Transverse colon (tissue), 4 donors: Measurements from ENCODE around the gene PLAU. TPM values are rescaled to one million over a fixed set of nuclear protein-coding genes. Genes with fewer than 3 reads are reported as not detected.
A peak's percentile ranks its signal among the peaks of the same experiment; 100 is the strongest.
"Not testable (repeated sequence)": the region's sequence is repeated elsewhere in the genome, so short reads cannot be mapped to it uniquely, and the experiment has no call there.

ENCODE experiments used
- DNase-seq: peaks from one replicate; pipeline ENCODE4 v3.0.0-alpha.2; 2019
- H3K27ac ChIP-seq, 4 donors: fragments of 200-600 bp; sonication (generic); 2 replicates each; pipeline ENCODE4 v1.5.1; 2016 to 2018; ENCODE audit warnings: inconsistent platforms in 4 of 4
- H3K27me3 ChIP-seq: fragments of 200-600 bp; sonication (generic); 2 replicates; pipeline ENCODE4 v1.5.1; 2017; ENCODE audit warnings: inconsistent platforms
- H3K36me3 ChIP-seq, 4 donors: fragments of 200-600 bp; sonication (generic); 2 replicates each; pipeline ENCODE4 v1.5.1; 2017 to 2019; ENCODE audit warnings: inconsistent platforms in 4 of 4
- H3K4me1 ChIP-seq, 4 donors: fragments of 200-600 bp; sonication (generic); 2 replicates each; pipeline ENCODE4 v1.5.1; 2017 to 2020; ENCODE audit warnings: inconsistent platforms in 4 of 4
- H3K4me3 ChIP-seq, 4 donors: fragments of 200-600 bp; sonication (generic); 1 replicate in 1 of 4; 2 replicates in 3 of 4; pipeline versions ENCODE4 v1.5.1 to v1.6.1; 2017 to 2019; ENCODE audit warnings: inconsistent platforms in 4 of 4
- H3K9me3 ChIP-seq, 2 donors: fragments of 200-600 bp; sonication (generic); 2 replicates each; pipeline ENCODE4 v1.5.1; 2017 to 2019; ENCODE audit warnings: inconsistent platforms in 2 of 2
- EP300 ChIP-seq: sonication (generic); formaldehyde crosslinking; IDR thresholded peaks from one replicate; pipeline ENCODE4 v1.6.1; 2017; ENCODE audit warnings: antibody characterized with exemption, low read depth
- POLR2A ChIP-seq: fragments of 450-650 bp; IDR thresholded peaks from one replicate; pipeline ENCODE4 v1.6.1; 2016; ENCODE audit warnings: antibody characterized with exemption, mild to moderate bottlenecking, moderate library complexity
- POLR2AphosphoS5 ChIP-seq, 3 donors: sonication (generic); formaldehyde crosslinking; IDR thresholded peaks; one replicate each; pipeline ENCODE4 v1.6.1; 2016; ENCODE audit warnings: antibody characterized with exemption in 3 of 3
- WGBS, 2 donors: methylation state at CpG; one replicate each; pipeline ENCODE4 v1.1.5; 2018; ENCODE audit warnings: low coverage in 1 of 2; 5-methylcytosine and 5-hydroxymethylcytosine counted together
- in situ Hi-C, 4 donors: fragments of 200-750 bp; cut with MboI; loops; one replicate each; pipeline versions ENCODE4 v1.15.0 to v1.15.1; 2017; ENCODE audit warnings: low sequenced_read_pairs in 3 of 4, low pct_ligation_motif_present in 1 of 4, low pct_unique_long_range_greater_than_20kb in 1 of 4
- intact Hi-C: fragments of 100-400 bp; cut with DNase I; formaldehyde crosslinking; loops from one replicate; pipeline ENCODE4 v1.15.1; 2023; ENCODE audit warnings: low total_unique reads
- total RNA-seq, 4 donors: library from RNA; depleted of rRNA; stranded (reverse); fragments of >200 nt; gene quantifications; one replicate each; pipeline ENCODE4 v1.1.0, GENCODE V29; 2016
- TF ChIP-seq, protein P1 (sequence below), 5 experiments: fragments of 200-600 bp in 3 of 5; fragments of 450-650 bp in 2 of 5; sonication (generic) in 3 of 5; IDR thresholded peaks; 1 replicate in 2 of 5; 2 replicates in 3 of 5; pipeline ENCODE4 v1.5.1; 2016 to 2017; ENCODE audit warnings: antibody characterized with exemption in 5 of 5, inconsistent platforms in 3 of 5, mild to moderate bottlenecking in 2 of 5, moderate library complexity in 1 of 5

Gene PLAU
- total RNA-seq, 4 donors from 2014 or later = 0.75 to 8.0 (median 2.3) TPM

DNA sequence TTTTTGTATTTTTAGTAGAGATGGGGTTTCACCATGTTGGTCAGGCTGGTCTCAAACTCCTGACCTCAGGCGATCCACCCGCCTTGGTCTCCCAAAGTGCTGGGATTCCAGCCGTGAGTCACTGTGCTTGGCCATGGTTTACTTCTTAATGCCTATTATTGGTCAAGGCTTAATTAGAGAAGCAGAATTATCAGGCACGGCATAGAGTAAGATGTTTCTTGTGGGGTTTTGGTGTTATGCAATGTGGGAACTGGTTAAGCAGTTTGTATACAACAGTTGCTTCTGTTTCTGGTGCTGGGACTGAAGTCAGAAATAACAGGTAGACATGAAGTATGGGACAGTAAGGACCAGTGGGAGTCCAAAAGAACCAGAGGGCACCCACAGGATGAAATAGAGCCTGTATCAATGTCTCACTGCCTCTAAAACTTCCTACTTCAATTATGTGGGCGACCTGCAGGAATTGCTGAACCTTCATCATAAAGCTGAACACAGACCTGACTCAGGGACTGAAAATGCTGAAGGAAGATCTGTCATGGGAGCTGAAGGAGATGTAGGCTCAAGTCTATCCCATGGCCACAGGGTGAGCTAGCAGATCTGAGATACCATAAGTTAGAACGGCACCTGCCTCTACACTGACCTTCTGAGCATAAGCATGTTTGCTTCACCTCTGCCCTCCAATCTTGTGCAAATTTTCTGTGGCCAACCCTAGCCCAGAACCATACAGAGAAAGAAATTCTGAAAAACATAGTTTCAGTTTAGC, 48.7 kb downstream of the PLAU start:
- in situ Hi-C loops = no loop called here
- Histone ChIP-seq H3K4me1 (peaks cover 4 to 29% (median 12%) of the 10 kb centered on the region in 4 donors), H3K4me3 (no peak overlapping the region), H3K27ac (peak overlapping the region in 3 of 4 donors; percentile 2 to 38 (median 24)), H3K36me3 (no peaks in the 10 kb centered on the region), H3K27me3 (no peaks in the 10 kb centered on the region), H3K9me3 (no peaks in the 10 kb centered on the region)
- DNase-seq = no peak
- WGBS, 2 donors = 59 to 79% methylated on average over 4 to 6 of the region's 6 CpGs
- TF ChIP-seq EP300 (no peak), POLR2AphosphoS5 (IDR thresholded peaks at IDR 0.05) (no peak), POLR2A (no peak)
- TF ChIP-seq, protein P1, sequence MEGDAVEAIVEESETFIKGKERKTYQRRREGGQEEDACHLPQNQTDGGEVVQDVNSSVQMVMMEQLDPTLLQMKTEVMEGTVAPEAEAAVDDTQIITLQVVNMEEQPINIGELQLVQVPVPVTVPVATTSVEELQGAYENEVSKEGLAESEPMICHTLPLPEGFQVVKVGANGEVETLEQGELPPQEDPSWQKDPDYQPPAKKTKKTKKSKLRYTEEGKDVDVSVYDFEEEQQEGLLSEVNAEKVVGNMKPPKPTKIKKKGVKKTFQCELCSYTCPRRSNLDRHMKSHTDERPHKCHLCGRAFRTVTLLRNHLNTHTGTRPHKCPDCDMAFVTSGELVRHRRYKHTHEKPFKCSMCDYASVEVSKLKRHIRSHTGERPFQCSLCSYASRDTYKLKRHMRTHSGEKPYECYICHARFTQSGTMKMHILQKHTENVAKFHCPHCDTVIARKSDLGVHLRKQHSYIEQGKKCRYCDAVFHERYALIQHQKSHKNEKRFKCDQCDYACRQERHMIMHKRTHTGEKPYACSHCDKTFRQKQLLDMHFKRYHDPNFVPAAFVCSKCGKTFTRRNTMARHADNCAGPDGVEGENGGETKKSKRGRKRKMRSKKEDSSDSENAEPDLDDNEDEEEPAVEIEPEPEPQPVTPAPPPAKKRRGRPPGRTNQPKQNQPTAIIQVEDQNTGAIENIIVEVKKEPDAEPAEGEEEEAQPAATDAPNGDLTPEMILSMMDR (IDR thresholded peaks at IDR 0.05) = no peak
- intact Hi-C loops = no loop called here

- intact Hi-C loops (no loop called here), in situ Hi-C loops (no loop called here)
- no peaks in the 10 kb centered on the region for H3K9me3 ChIP-seq
- H3K36me3 ChIP-seq = no peaks in the 10 kb centered on the region
- 96 to 100% methylated on average over 1 to 2 of the region's 2 CpGs for WGBS, 2 donors
- DNase-seq = no peak
- no peak overlapping the region for H3K27ac ChIP-seq
- no peak for TF ChIP-seq EP300
- TF ChIP-seq POLR2A = no peak
- TF ChIP-seq, protein P1 (IDR thresholded peaks at IDR 0.05) = no peak
- no peak for TF ChIP-seq POLR2AphosphoS5 (IDR thresholded peaks at IDR 0.05)
- no peak overlapping the region for H3K4me3 ChIP-seq
- peaks cover 9 to 35% (median 19%) of the 10 kb centered on the region in 4 donors for H3K4me1 ChIP-seq
- no peaks in the 10 kb centered on the region for H3K27me3 ChIP-seq
Measured at GRCh38 chr10:73962386-73962785, 51.5 kb downstream of the PLAU start.

DNA sequence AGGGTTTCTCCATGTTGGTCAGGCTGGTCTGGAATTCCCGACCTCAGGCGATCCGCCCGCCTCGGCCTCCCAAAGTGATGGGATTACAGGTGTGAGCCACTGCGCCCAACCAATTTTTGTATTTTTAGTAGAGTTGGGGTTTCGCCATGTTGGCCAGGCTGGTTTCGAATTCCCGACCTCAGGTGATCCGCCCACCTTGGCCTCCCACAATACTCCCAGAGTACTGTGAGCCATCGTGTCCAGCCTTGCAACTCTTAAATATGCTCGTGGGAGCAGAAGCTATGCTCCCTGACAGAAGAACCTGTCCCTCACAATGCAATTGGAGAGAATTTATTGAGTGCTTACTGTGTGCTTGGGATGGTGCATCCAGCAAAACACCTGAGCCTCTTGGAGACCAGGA, 52.6 kb downstream of the PLAU start:
- H3K27me3 ChIP-seq, H3K27ac ChIP-seq, H3K4me3 ChIP-seq, H3K9me3 ChIP-seq, DNase-seq, in situ Hi-C loops, intact Hi-C loops, H3K36me3 ChIP-seq: not testable (repeated sequence)
- WGBS, 2 donors = 97% methylated on average over 12 of the region's 12 CpGs; no CpG with 5 or more reads in 1 of the 2 donors
- H3K4me1 ChIP-seq = peaks cover 16 to 40% (median 24%) of the 10 kb centered on the region in 4 donors

DNA sequence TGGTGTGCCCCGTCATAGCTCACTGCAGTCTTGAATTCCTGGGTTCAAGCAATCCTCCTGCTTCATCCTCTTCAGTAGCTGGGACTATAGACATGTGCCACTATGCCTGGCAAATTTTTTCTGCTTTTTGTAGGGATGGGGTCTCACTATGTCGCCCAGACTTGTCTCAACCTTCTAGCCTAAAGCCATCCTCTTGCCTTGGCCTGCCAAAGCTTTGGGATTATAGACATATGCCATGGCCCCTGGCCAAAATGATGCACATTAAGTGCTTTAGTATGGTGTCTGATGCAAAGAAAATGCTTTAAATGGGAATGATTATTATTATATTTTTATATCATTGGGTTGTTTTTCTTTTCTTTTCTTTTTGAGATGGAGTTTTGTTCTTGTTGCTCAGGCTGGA, 53.8 kb downstream of the PLAU start:
- Histone ChIP-seq H3K27ac (peak overlapping the region; percentile 81 to 92 (median 88)), H3K4me1 (peaks cover 16 to 36% (median 25%) of the 10 kb centered on the region in 4 donors), H3K9me3 (no peaks in the 10 kb centered on the region), H3K4me3 (no peak overlapping the region), H3K36me3 (no peaks in the 10 kb centered on the region), H3K27me3 (no peaks in the 10 kb centered on the region)
- in situ Hi-C loops = no loop called here
- no peak for DNase-seq
- intact Hi-C loops = no loop called here
- WGBS, 2 donors = 80 to 91% methylated on average over 1 to 2 of the region's 2 CpGs
- TF ChIP-seq EP300 (no peak), POLR2AphosphoS5 (IDR thresholded peaks at IDR 0.05) (no peak), POLR2A (no peak)
- TF ChIP-seq, protein P1 (IDR thresholded peaks at IDR 0.05) = no peak

DNA sequence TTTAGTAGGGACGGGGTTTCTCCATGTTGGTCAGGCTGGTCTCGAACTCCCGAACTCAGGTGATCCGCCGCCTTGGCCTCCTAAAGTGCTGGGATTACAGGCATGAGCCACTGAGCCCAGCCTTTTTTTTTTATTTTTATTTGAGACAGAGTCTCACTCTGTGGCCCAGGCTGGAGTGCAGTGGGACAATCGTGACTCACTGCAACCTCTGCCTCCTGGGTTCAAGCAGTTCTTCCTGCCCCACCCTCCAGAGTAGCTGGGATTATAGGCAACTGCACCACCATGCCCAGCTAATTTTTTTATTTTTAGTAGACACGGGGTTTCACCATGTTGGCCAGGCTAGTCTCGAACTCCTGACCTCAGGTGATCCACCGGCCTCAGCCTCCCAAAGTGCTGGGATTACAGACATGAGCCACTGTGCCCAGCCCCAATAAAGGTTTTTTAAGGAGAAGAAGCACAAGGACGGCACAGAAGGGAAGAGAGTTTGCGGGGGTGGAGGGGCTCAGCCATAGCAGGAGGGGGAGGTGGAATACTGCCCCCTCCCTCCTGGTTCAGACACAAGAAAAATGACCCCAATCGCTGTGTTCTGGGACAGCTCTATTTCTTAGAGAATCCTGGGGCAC, 54.4 kb downstream of the PLAU start:
- H3K9me3 ChIP-seq, H3K27me3 ChIP-seq, H3K36me3 ChIP-seq, H3K4me3 ChIP-seq, intact Hi-C loops, DNase-seq, in situ Hi-C loops: not testable (repeated sequence)
- Histone ChIP-seq H3K4me1 (peaks cover 16 to 36% (median 25%) of the 10 kb centered on the region in 4 donors), H3K27ac (peak overlapping the region; percentile 81 to 92 (median 88))
- WGBS, 2 donors = 76 to 80% methylated on average over 7 to 12 of the region's 12 CpGs
